Suprapubic skin (tissue), 3 donors: Measurements from ENCODE around the gene RDX.

Experiments
- POLR2A ChIP-seq, 2 donors: fragments of 450-650 bp; IDR thresholded peaks; one replicate each; pipeline ENCODE4 v1.6.1; 2017; ENCODE audit warnings: antibody characterized with exemption in 2 of 2, mild to moderate bottlenecking in 2 of 2, moderate library complexity in 2 of 2
- TF ChIP-seq, protein P1 (sequence below), 2 donors: fragments of 200-600 bp in 1 of 2; fragments of 450-650 bp in 1 of 2; sonication (generic) in 1 of 2; IDR thresholded peaks; one replicate each; pipeline ENCODE4 v1.5.1; 2016 to 2019; ENCODE audit warnings: antibody characterized with exemption in 2 of 2, mild to moderate bottlenecking in 1 of 2, moderate library complexity in 1 of 2

- TF ChIP-seq POLR2A (IDR thresholded peaks at IDR 0.05): no peak
- TF ChIP-seq, protein P1, sequence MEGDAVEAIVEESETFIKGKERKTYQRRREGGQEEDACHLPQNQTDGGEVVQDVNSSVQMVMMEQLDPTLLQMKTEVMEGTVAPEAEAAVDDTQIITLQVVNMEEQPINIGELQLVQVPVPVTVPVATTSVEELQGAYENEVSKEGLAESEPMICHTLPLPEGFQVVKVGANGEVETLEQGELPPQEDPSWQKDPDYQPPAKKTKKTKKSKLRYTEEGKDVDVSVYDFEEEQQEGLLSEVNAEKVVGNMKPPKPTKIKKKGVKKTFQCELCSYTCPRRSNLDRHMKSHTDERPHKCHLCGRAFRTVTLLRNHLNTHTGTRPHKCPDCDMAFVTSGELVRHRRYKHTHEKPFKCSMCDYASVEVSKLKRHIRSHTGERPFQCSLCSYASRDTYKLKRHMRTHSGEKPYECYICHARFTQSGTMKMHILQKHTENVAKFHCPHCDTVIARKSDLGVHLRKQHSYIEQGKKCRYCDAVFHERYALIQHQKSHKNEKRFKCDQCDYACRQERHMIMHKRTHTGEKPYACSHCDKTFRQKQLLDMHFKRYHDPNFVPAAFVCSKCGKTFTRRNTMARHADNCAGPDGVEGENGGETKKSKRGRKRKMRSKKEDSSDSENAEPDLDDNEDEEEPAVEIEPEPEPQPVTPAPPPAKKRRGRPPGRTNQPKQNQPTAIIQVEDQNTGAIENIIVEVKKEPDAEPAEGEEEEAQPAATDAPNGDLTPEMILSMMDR (IDR thresholded peaks at IDR 0.05): no peak
Observed at GRCh38 chr11:110297726-110298300, 1.4 kb upstream of the RDX start.
